Measurements from ENCODE around the gene SAP30BP.
A peak's percentile ranks its signal among the peaks of the same experiment; 100 is the strongest.

Gene SAP30BP

GRCh38 chr17:75670868-75671267 lies 3.7 kb downstream of the SAP30BP start:
- no peak for DNase-seq (ENCODE audit: low read depth)
- TF ChIP-seq, protein P1, sequence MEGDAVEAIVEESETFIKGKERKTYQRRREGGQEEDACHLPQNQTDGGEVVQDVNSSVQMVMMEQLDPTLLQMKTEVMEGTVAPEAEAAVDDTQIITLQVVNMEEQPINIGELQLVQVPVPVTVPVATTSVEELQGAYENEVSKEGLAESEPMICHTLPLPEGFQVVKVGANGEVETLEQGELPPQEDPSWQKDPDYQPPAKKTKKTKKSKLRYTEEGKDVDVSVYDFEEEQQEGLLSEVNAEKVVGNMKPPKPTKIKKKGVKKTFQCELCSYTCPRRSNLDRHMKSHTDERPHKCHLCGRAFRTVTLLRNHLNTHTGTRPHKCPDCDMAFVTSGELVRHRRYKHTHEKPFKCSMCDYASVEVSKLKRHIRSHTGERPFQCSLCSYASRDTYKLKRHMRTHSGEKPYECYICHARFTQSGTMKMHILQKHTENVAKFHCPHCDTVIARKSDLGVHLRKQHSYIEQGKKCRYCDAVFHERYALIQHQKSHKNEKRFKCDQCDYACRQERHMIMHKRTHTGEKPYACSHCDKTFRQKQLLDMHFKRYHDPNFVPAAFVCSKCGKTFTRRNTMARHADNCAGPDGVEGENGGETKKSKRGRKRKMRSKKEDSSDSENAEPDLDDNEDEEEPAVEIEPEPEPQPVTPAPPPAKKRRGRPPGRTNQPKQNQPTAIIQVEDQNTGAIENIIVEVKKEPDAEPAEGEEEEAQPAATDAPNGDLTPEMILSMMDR (IDR thresholded peaks at IDR 0.05; ENCODE audit: insufficient read depth, low read depth, low read length, missing control alignments), result no peak
- no peak overlapping the region for H3K4me3 ChIP-seq (ENCODE audit: low read length)

GRCh38 chr17:75672011-75672410 lies 4.9 kb downstream of the SAP30BP start:
- DNase-seq (ENCODE audit: low read depth), result no peak
- no peak overlapping the region for H3K4me3 ChIP-seq (ENCODE audit: low read length)
- TF ChIP-seq, protein P1 (IDR thresholded peaks at IDR 0.05; ENCODE audit: insufficient read depth, low read depth, low read length, missing control alignments), result no peak

GRCh38 chr17:75673487-75673886 lies 6.3 kb downstream of the SAP30BP start:
- no peak overlapping the region for H3K4me3 ChIP-seq (ENCODE audit: low read length)
- DNase-seq (ENCODE audit: low read depth), result no peak
- TF ChIP-seq, protein P1 (IDR thresholded peaks at IDR 0.05; ENCODE audit: insufficient read depth, low read depth, low read length, missing control alignments), result no peak

DNA sequence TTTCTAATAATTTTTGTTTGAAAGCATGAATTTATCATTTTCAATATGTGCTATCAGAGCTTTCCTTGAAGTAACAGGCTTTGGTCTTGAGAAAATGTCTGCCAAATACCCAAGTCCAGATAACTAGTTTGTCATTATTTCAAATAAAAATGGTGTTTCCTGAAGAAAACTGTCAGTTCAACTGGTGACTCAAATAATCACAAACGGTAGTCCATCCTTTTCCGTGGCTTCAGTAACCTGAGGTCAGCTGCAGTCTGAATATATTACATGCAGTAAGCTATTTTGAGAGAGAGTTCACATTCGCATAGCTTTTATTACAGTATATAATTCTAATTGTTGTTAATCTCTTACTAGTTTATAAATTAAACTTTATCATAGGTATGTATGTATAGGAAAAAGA lies 9.3 kb downstream of the SAP30BP start:
- no peak for DNase-seq (ENCODE audit: low read depth)
- TF ChIP-seq, protein P1 (IDR thresholded peaks at IDR 0.05; ENCODE audit: insufficient read depth, low read depth, low read length, missing control alignments), result no peak
- no peak overlapping the region for H3K4me3 ChIP-seq (ENCODE audit: low read length)

DNA sequence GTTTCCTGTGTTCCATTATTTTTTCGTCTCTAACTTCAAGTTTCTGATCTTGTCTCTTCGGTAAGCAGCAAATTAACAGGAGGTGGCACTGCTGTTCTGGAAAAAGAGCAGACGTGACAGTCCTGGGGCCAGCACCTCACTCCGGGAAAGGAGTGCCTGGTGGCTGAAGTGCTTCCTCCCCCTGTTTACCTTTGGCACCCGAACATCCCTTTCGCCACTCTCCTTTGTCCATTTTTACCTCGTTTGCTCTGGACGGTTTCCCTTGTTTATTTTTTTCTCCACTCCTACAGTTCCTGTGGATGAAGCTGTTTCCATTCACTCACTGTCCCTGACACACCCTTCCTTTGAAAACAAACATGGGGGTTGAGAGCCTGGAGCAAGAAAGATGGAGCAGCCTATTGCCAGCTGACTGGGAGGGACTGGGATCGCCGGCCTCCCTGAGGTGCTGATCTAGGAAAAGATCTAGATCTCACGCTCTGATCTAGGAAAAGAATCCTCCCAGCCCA lies 12.6 kb downstream of the SAP30BP start:
- H3K4me3 ChIP-seq (ENCODE audit: low read length), result no peak overlapping the region
- peak; percentile 75 for DNase-seq (ENCODE audit: low read depth)
- TF ChIP-seq, protein P1 (IDR thresholded peaks at IDR 0.05; ENCODE audit: insufficient read depth, low read depth, low read length, missing control alignments), result peak; percentile 62

DNA sequence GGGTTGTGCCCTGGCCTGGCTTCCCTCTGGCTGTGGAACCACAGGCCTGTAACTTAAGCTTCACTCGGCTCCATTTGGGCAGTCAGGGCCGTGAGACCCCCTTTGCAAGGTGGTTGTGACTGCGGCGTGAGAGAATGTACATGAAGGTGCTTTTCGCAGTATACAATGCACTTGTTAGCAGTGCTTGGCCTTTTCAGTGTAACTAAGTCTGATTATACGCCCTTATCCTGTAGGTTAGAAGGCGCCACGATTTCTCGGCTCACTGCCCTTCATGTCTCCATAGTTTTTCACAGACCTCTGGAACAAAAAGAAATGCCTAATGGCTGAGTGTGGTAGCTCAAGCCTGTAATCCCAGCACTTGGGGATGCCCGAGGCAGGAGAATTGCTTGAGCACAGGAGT lies 13.3 kb downstream of the SAP30BP start:
- no peak overlapping the region for H3K4me3 ChIP-seq (ENCODE audit: low read length)
- TF ChIP-seq, protein P1 (IDR thresholded peaks at IDR 0.05; ENCODE audit: insufficient read depth, low read depth, low read length, missing control alignments), result no peak
- no peak for DNase-seq (ENCODE audit: low read depth)

GRCh38 chr17:75681289-75681688 lies 14.2 kb downstream of the SAP30BP start:
- peak; percentile 81 for DNase-seq (ENCODE audit: low read depth)
- no peak overlapping the region for H3K4me3 ChIP-seq (ENCODE audit: low read length)
- TF ChIP-seq, protein P1 (IDR thresholded peaks at IDR 0.05; ENCODE audit: insufficient read depth, low read depth, low read length, missing control alignments), result no peak
